Neural cell (in vitro differentiated cells): ENCODE measurements around the gene RAB3IP. TPM values are rescaled to one million over a fixed set of nuclear protein-coding genes. Genes with fewer than 3 reads are reported as not detected.
"Not testable (repeated sequence)": the region's sequence is repeated elsewhere in the genome, so short reads cannot be mapped to it uniquely, and the experiment has no call there.

Experiments
- H2AFZ ChIP-seq: fragments of 200-600, 300-800 bp; sonication (generic), shearing (Covaris generic); 2 replicates; pipeline ENCODE4 v1.6.0; 2014; ENCODE audit warnings: low read depth, mild to moderate bottlenecking, antibody characterized with exemption, low read length, moderate library complexity
- H3F3A ChIP-seq: fragments of 200-600 bp; shearing (Covaris generic); 2 replicates; pipeline ENCODE4 v1.6.1; 2016; ENCODE audit warnings: mild to moderate bottlenecking, moderate library complexity, mixed read lengths, antibody characterized with exemption, low read length; ENCODE audit not compliant: insufficient read depth, poor library complexity, severe bottlenecking
- H3K27ac ChIP-seq: fragments of 200-600, 300-800 bp; sonication (generic), shearing (Covaris generic); 2 replicates; pipeline ENCODE4 v1.5.1; 2014; ENCODE audit warnings: mild to moderate bottlenecking, low read length, moderate library complexity
- H3K27me3 ChIP-seq: fragments of 300-800, 200-600 bp; sonication (generic), shearing (Covaris generic); 2 replicates; pipeline ENCODE4 v1.6.0; 2014; ENCODE audit warnings: mild to moderate bottlenecking, low read depth, low read length, moderate library complexity; ENCODE audit not compliant: insufficient read depth
- H3K36me3 ChIP-seq: fragments of 300-800, 200-600 bp; sonication (generic), shearing (Covaris generic); 2 replicates; pipeline ENCODE4 v1.5.1; 2014; ENCODE audit warnings: mild to moderate bottlenecking, antibody characterized with exemption, low read length, moderate library complexity; ENCODE audit not compliant: insufficient read depth
- H3K4me2 ChIP-seq: fragments of 300-800, 200-600 bp; sonication (generic), shearing (Covaris generic); 2 replicates; pipeline ENCODE4 v1.6.0; 2014; ENCODE audit warnings: mild to moderate bottlenecking, low read length
- H3K4me3 ChIP-seq: fragments of 300-800, 200-600 bp; sonication (generic), shearing (Covaris generic); 2 replicates; pipeline ENCODE4 v1.5.1; 2014; ENCODE audit warnings: mild to moderate bottlenecking, low read length, moderate library complexity
- H3K79me2 ChIP-seq: fragments of 200-600 bp; shearing (Covaris generic); replicated peaks from 2 replicates; pipeline ENCODE4 v1.6.0; 2014; ENCODE audit warnings: mild to moderate bottlenecking, low read length, moderate library complexity; ENCODE audit not compliant: insufficient read depth
- H3K9ac ChIP-seq: fragments of 300-800, 200-600 bp; sonication (generic), shearing (Covaris generic); 2 replicates; pipeline ENCODE4 v1.6.1; 2016; ENCODE audit warnings: mild to moderate bottlenecking, low read length, mixed read lengths
- H3K9me2 ChIP-seq: fragments of 200-600 bp; shearing (Covaris generic); 2 replicates; pipeline ENCODE4 v1.6.1; 2016; ENCODE audit warnings: mild to moderate bottlenecking, low read length, mixed read lengths; ENCODE audit not compliant: insufficient read depth
- H3K9me3 ChIP-seq: fragments of 200-600, 300-800 bp; sonication (generic), shearing (Covaris generic); 2 replicates; pipeline ENCODE4 v1.6.1; 2016; ENCODE audit warnings: mild to moderate bottlenecking, mixed run types, low read length, moderate library complexity, mixed read lengths
- H4K20me1 ChIP-seq: fragments of 200-600 bp; shearing (Covaris generic); 2 replicates; pipeline ENCODE4 v1.6.1; 2016; ENCODE audit warnings: mild to moderate bottlenecking, mixed run types; ENCODE audit not compliant: insufficient read depth
- EP300 ChIP-seq: fragments of 450-650 bp; conservative IDR thresholded peaks from 2 replicates; pipeline ENCODE4 v1.6.1; 2014; ENCODE audit warnings: antibody characterized with exemption, mild to moderate bottlenecking, moderate library complexity; ENCODE audit not compliant: poor library complexity, severe bottlenecking
- EZH2 ChIP-seq: fragments of 200-600, 300-800 bp; shearing (Covaris generic), sonication (generic); IDR thresholded peaks from 2 replicates; pipeline ENCODE4 v1.6.1; 2014; ENCODE audit warnings: antibody characterized with exemption, low read length, borderline replicate concordance, mild to moderate bottlenecking; ENCODE audit not compliant: insufficient read depth, poor library complexity, severe bottlenecking
- MXI1 ChIP-seq: fragments of 450-650 bp; conservative IDR thresholded peaks from 2 replicates; pipeline ENCODE4 v1.6.1; 2014; ENCODE audit warnings: antibody characterized with exemption, mild to moderate bottlenecking; ENCODE audit not compliant: poor library complexity, severe bottlenecking
- POLR2AphosphoS5 ChIP-seq: IDR thresholded peaks from 2 replicates; pipeline ENCODE4 v1.6.1; 2012
- RAD21 ChIP-seq: fragments of 450-650 bp; conservative IDR thresholded peaks from 2 replicates; pipeline ENCODE4 v1.6.1; 2014; ENCODE audit warnings: antibody characterized with exemption, mild to moderate bottlenecking, moderate library complexity
- SMC3 ChIP-seq: fragments of 450-650 bp; conservative IDR thresholded peaks from 2 replicates; pipeline ENCODE4 v1.6.1; 2014; ENCODE audit warnings: antibody characterized with exemption, mild to moderate bottlenecking, moderate library complexity; ENCODE audit not compliant: poor library complexity
- TAF1 ChIP-seq: IDR thresholded peaks from 2 replicates; pipeline ENCODE4 v1.6.1; 2012; ENCODE audit warnings: low read depth
- polyA plus RNA-seq: library from polyadenylated mRNA; depleted of rRNA; stranded (reverse); fragments of >200 nt; gene quantifications from 2 replicates; pipeline ENCODE4 v1.2.3, GENCODE V29; 2014
- TF ChIP-seq, protein P1 (sequence below): fragments of 450-650 bp; IDR thresholded peaks from 2 replicates; pipeline ENCODE4 v1.5.1; 2014; ENCODE audit warnings: antibody characterized with exemption, mild to moderate bottlenecking, moderate library complexity; ENCODE audit not compliant: poor library complexity, severe bottlenecking
- TF ChIP-seq, protein P2 (sequence below): IDR thresholded peaks from 2 replicates; pipeline ENCODE4 v1.6.1; 2012; ENCODE audit warnings: borderline replicate concordance

The RAB3IP gene
- polyA plus RNA-seq, 1 donor from 2014 or later = 24.6 TPM

DNA sequence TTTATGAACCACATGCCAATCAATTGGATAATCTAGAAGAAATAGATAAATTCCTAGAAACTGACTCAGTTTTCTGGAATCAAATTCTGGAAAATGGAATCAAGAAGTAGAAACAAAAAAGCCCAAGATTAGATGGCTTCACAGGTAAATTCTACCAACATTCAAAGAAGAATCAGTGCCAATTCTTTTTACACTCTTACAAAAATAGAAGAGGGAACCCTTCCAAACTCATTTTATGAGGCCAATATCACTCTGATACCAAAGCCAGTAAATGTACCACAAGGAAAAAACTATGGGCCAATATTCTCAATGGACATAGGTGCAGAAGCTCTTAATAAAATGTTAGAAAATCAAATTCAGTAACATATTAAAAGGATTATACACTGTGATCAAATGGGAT lies 50.7 kb downstream of the RAB3IP start:
- TF ChIP-seq, protein P1, sequence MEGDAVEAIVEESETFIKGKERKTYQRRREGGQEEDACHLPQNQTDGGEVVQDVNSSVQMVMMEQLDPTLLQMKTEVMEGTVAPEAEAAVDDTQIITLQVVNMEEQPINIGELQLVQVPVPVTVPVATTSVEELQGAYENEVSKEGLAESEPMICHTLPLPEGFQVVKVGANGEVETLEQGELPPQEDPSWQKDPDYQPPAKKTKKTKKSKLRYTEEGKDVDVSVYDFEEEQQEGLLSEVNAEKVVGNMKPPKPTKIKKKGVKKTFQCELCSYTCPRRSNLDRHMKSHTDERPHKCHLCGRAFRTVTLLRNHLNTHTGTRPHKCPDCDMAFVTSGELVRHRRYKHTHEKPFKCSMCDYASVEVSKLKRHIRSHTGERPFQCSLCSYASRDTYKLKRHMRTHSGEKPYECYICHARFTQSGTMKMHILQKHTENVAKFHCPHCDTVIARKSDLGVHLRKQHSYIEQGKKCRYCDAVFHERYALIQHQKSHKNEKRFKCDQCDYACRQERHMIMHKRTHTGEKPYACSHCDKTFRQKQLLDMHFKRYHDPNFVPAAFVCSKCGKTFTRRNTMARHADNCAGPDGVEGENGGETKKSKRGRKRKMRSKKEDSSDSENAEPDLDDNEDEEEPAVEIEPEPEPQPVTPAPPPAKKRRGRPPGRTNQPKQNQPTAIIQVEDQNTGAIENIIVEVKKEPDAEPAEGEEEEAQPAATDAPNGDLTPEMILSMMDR = no peak
- no peak for TF ChIP-seq MXI1
- TF ChIP-seq, protein P2, sequence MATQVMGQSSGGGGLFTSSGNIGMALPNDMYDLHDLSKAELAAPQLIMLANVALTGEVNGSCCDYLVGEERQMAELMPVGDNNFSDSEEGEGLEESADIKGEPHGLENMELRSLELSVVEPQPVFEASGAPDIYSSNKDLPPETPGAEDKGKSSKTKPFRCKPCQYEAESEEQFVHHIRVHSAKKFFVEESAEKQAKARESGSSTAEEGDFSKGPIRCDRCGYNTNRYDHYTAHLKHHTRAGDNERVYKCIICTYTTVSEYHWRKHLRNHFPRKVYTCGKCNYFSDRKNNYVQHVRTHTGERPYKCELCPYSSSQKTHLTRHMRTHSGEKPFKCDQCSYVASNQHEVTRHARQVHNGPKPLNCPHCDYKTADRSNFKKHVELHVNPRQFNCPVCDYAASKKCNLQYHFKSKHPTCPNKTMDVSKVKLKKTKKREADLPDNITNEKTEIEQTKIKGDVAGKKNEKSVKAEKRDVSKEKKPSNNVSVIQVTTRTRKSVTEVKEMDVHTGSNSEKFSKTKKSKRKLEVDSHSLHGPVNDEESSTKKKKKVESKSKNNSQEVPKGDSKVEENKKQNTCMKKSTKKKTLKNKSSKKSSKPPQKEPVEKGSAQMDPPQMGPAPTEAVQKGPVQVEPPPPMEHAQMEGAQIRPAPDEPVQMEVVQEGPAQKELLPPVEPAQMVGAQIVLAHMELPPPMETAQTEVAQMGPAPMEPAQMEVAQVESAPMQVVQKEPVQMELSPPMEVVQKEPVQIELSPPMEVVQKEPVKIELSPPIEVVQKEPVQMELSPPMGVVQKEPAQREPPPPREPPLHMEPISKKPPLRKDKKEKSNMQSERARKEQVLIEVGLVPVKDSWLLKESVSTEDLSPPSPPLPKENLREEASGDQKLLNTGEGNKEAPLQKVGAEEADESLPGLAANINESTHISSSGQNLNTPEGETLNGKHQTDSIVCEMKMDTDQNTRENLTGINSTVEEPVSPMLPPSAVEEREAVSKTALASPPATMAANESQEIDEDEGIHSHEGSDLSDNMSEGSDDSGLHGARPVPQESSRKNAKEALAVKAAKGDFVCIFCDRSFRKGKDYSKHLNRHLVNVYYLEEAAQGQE = no peak
- TF ChIP-seq EZH2 = no peak
- TF ChIP-seq POLR2AphosphoS5 = no peak
- no peak for TF ChIP-seq EP300
- TF ChIP-seq TAF1 = no peak
- TF ChIP-seq SMC3 = no peak
- TF ChIP-seq RAD21 = no peak
- Histone ChIP-seq H3K4me3 (no peak overlapping the region), H3K79me2 (no peaks in the 10 kb centered on the region), H3K9me3 (peaks cover 11% of the 10 kb centered on the region), H3K9me2 (no peaks in the 10 kb centered on the region), H3K4me2 (no peak overlapping the region), H3K27ac (no peak overlapping the region), H3K27me3 (no peaks in the 10 kb centered on the region), H4K20me1 (no peaks in the 10 kb centered on the region), H3F3A (no peaks in the 10 kb centered on the region), H2AFZ (no peak overlapping the region), H3K36me3 (no peaks in the 10 kb centered on the region), H3K9ac (no peak overlapping the region)

DNA sequence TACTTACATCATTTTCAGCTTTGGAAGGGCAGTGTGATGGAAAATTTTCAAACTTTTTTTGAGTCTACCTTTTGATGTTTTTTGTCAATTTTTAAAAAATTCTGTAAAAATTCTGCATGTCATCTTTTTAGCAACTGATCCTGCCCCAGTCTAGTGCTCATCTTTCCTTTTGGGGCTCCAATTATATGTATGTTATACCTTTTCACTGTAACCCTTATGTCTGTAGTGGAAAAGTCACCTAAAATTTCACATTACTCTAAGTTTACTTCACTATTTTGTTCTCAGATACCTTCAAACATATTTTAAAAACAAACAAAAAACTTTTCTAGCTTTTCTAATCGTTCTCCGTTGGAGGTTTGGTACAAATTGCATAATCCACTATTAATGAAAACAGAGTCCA lies 53.9 kb downstream of the RAB3IP start:
- no peaks in the 10 kb centered on the region for H3K9me2 ChIP-seq
- H3K27ac ChIP-seq = no peak overlapping the region
- no peaks in the 10 kb centered on the region for H3K36me3 ChIP-seq
- H3K4me3 ChIP-seq = no peak overlapping the region
- H3K79me2 ChIP-seq = no peaks in the 10 kb centered on the region
- no peak overlapping the region for H3K9ac ChIP-seq
- no peaks in the 10 kb centered on the region for H3K27me3 ChIP-seq
- H2AFZ ChIP-seq = no peak overlapping the region
- H3K9me3 ChIP-seq = peaks cover 11% of the 10 kb centered on the region
- H3K4me2 ChIP-seq = no peak overlapping the region
- no peaks in the 10 kb centered on the region for H3F3A ChIP-seq
- H4K20me1 ChIP-seq = no peaks in the 10 kb centered on the region
- TF ChIP-seq SMC3 (no peak), MXI1 (no peak), EZH2 (no peak), RAD21 (no peak), POLR2AphosphoS5 (no peak), TAF1 (no peak), EP300 (no peak)
- TF ChIP-seq, protein P2 = no peak
- TF ChIP-seq, protein P1 = no peak

DNA sequence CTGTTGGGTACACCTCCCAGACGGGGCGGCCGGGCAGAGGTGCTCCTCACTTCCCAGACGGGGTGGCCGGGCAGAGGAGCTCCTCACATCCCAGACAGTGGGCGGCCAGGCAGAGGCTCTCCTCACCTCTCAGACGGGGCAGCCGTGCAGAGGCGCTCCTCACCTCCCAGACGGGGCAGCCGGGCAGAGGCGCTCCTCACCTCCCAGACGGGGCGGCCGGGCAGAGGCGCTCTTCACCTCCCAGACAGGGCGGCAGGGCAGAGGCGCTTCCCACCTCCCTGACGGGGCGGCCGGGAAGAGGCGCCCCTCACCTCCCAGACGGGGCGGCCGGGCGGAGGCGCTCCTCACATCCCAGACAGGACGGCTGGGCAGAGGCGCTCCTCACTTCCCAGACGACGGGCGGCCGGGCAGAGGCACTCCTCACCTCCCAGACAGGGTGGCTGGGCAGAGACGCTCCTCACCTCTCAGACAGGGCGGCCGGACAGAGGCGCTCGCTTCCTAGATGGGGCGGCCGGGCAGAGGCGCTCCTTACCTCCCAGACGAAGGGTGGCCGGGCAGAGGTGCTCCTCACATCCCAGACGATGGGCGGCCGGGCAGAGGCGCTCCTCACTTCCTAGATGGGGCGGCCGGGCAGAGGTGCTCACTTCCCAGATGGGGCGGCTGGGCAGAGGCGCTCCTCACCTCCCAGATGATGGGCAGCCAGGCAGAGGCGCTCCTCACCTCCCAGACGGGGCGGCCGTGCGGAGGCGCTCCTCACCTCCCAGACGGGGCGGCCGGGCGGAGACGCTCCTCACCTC lies 68.6 kb downstream of the RAB3IP start:
- H3K27me3 ChIP-seq, H3F3A ChIP-seq, H3K79me2 ChIP-seq, H4K20me1 ChIP-seq, H3K4me3 ChIP-seq, H2AFZ ChIP-seq, H3K27ac ChIP-seq, H3K36me3 ChIP-seq, H3K9me2 ChIP-seq, H3K4me2 ChIP-seq, H3K9ac ChIP-seq, H3K9me3 ChIP-seq: not testable (repeated sequence)
